ENCODE results near the gene HELZ. TPM values are rescaled to one million over a fixed set of nuclear protein-coding genes. Genes with fewer than 3 reads are reported as not detected.

HELZ gene
- total and polyA plus RNA-seq, 2 donors (not counting 1 experiment from before 2014, with no cell fraction given) = 18.9 to 28.1 TPM

- DNase-seq (ENCODE audit: low read depth in 2 of 2) = no peak
- Histone ChIP-seq H3K27ac (ENCODE audit: insufficient read depth, low read length) (no peak overlapping the region), H4K20me1 (ENCODE audit: control insufficient read depth, extremely low read depth, insufficient read depth, low read length) (no peaks in the 10 kb centered on the region), H2AFZ (ENCODE audit: low read length) (no peak overlapping the region), H3K27me3 (ENCODE audit: control insufficient read depth, insufficient read depth, low read length) (no peaks in the 10 kb centered on the region), H3K4me3 (replicated peaks in 1 of 4; ENCODE audit: control extremely low read depth in 1 of 4, insufficient read depth in 1 of 4, low read depth in 3 of 4, low read length in 4 of 4) (no peak overlapping the region), H3K9me3 (ENCODE audit: control insufficient read depth, insufficient read depth, low read depth, low read length) (no peaks in the 10 kb centered on the region), H3K4me1 (ENCODE audit: control insufficient read depth, extremely low read depth, insufficient read depth, low read length) (no peaks in the 10 kb centered on the region), H3K9ac (ENCODE audit: insufficient read depth, low read length) (no peak overlapping the region), H3K4me2 (ENCODE audit: extremely low read depth, insufficient read depth, low read length) (no peak overlapping the region), H3K79me2 (ENCODE audit: control insufficient read depth, insufficient read depth, low read length) (no peaks in the 10 kb centered on the region), H3K36me3 (ENCODE audit: control insufficient read depth, insufficient read depth, low read length) (peaks cover 8% of the 10 kb centered on the region)
- TF ChIP-seq CTCF (conservative IDR thresholded peaks at IDR 0.05 in 1 of 2, IDR thresholded peaks at IDR 0.05 in 1 of 2; ENCODE audit: low read depth in 1 of 2, low read length in 2 of 2) (no peak), EZH2 (IDR thresholded peaks at IDR 0.05; ENCODE audit: low read length, missing control alignments) (no peak)
Observed at GRCh38 chr17:67111808-67112207, 133.2 kb downstream of the HELZ start.

GRCh38 chr17:67111327-67111726 is 133.7 kb downstream of the HELZ start:
- TF ChIP-seq CTCF (conservative IDR thresholded peaks at IDR 0.05 in 1 of 2, IDR thresholded peaks at IDR 0.05 in 1 of 2; ENCODE audit: low read depth in 1 of 2, low read length in 2 of 2) (no peak), EZH2 (IDR thresholded peaks at IDR 0.05; ENCODE audit: low read length, missing control alignments) (no peak)
- H3K27ac ChIP-seq (ENCODE audit: insufficient read depth, low read length) = no peak overlapping the region
- DNase-seq (ENCODE audit: low read depth in 2 of 2) = no peak

GRCh38 chr17:67110619-67111018 is 134.4 kb downstream of the HELZ start:
- no peaks in the 10 kb centered on the region for H4K20me1 ChIP-seq (ENCODE audit: control insufficient read depth, extremely low read depth, insufficient read depth, low read length)
- no peak overlapping the region for H3K9ac ChIP-seq (ENCODE audit: insufficient read depth, low read length)
- no peaks in the 10 kb centered on the region for H3K9me3 ChIP-seq (ENCODE audit: control insufficient read depth, insufficient read depth, low read depth, low read length)
- no peaks in the 10 kb centered on the region for H3K79me2 ChIP-seq (ENCODE audit: control insufficient read depth, insufficient read depth, low read length)
- no peaks in the 10 kb centered on the region for H3K4me1 ChIP-seq (ENCODE audit: control insufficient read depth, extremely low read depth, insufficient read depth, low read length)
- no peak for DNase-seq (ENCODE audit: low read depth in 2 of 2)
- no peak overlapping the region for H3K4me3 ChIP-seq (replicated peaks in 1 of 4; ENCODE audit: control extremely low read depth in 1 of 4, insufficient read depth in 1 of 4, low read depth in 3 of 4, low read length in 4 of 4)
- no peaks in the 10 kb centered on the region for H3K27me3 ChIP-seq (ENCODE audit: control insufficient read depth, insufficient read depth, low read length)
- peaks cover 8% of the 10 kb centered on the region for H3K36me3 ChIP-seq (ENCODE audit: control insufficient read depth, insufficient read depth, low read length)
- H3K27ac ChIP-seq (ENCODE audit: insufficient read depth, low read length) = no peak overlapping the region
- no peak overlapping the region for H2AFZ ChIP-seq (ENCODE audit: low read length)
- TF ChIP-seq CTCF (conservative IDR thresholded peaks at IDR 0.05 in 1 of 2, IDR thresholded peaks at IDR 0.05 in 1 of 2; ENCODE audit: low read depth in 1 of 2, low read length in 2 of 2) (no peak), EZH2 (IDR thresholded peaks at IDR 0.05; ENCODE audit: low read length, missing control alignments) (no peak)
- H3K4me2 ChIP-seq (ENCODE audit: extremely low read depth, insufficient read depth, low read length) = no peak overlapping the region

More at GRCh38 chr17:67111327-67111726, 133.7 kb downstream of the HELZ start:
- H3K4me1 ChIP-seq (ENCODE audit: control insufficient read depth, extremely low read depth, insufficient read depth, low read length) = no peaks in the 10 kb centered on the region
- no peak overlapping the region for H3K4me3 ChIP-seq (replicated peaks in 1 of 4; ENCODE audit: control extremely low read depth in 1 of 4, insufficient read depth in 1 of 4, low read depth in 3 of 4, low read length in 4 of 4)
- no peaks in the 10 kb centered on the region for H3K79me2 ChIP-seq (ENCODE audit: control insufficient read depth, insufficient read depth, low read length)
- peaks cover 8% of the 10 kb centered on the region for H3K36me3 ChIP-seq (ENCODE audit: control insufficient read depth, insufficient read depth, low read length)
- no peaks in the 10 kb centered on the region for H3K9me3 ChIP-seq (ENCODE audit: control insufficient read depth, insufficient read depth, low read depth, low read length)
- H3K27me3 ChIP-seq (ENCODE audit: control insufficient read depth, insufficient read depth, low read length) = no peaks in the 10 kb centered on the region
- H3K4me2 ChIP-seq (ENCODE audit: extremely low read depth, insufficient read depth, low read length) = no peak overlapping the region
- H4K20me1 ChIP-seq (ENCODE audit: control insufficient read depth, extremely low read depth, insufficient read depth, low read length) = no peaks in the 10 kb centered on the region
- H2AFZ ChIP-seq (ENCODE audit: low read length) = no peak overlapping the region
- no peak overlapping the region for H3K9ac ChIP-seq (ENCODE audit: insufficient read depth, low read length)

Measured in fibroblast of lung (primary cell).